Spleen (tissue), 11 donors: ENCODE data around the gene GTSF1L. TPM values are rescaled to one million over a fixed set of nuclear protein-coding genes. Genes with fewer than 3 reads are reported as not detected.

Experiments used
- DNase-seq: peaks from one replicate; pipeline ENCODE4 v3.0.0-alpha.2; 2020
- H3K27ac ChIP-seq, 8 donors: fragments of 200-600 bp; sonication (generic) in 7 of 8; 1 replicate in 4 of 8; 2 replicates in 4 of 8; pipeline versions ENCODE4 v1.5.0 to v1.8.0; 2016 to 2021; ENCODE audit warnings: inconsistent platforms in 4 of 8, mild to moderate bottlenecking in 4 of 8, moderate library complexity in 1 of 8
- H3K27me3 ChIP-seq, 7 donors: fragments of 200-600 bp; sonication (generic) in 6 of 7; replicated peaks in 1 of 7; 1 replicate in 4 of 7; 2 replicates in 3 of 7; pipeline versions ENCODE4 v1.5.0 to v1.8.0; 2016 to 2021; ENCODE audit warnings: inconsistent platforms in 3 of 7, mild to moderate bottlenecking in 1 of 7
- H3K36me3 ChIP-seq, 6 donors: fragments of 200-600 bp; sonication (generic) in 5 of 6; 1 replicate in 4 of 6; 2 replicates in 2 of 6; pipeline versions ENCODE4 v1.5.0 to v1.8.0; 2016 to 2021; ENCODE audit warnings: inconsistent platforms in 2 of 6
- H3K4me1 ChIP-seq, 6 donors: fragments of 200-600 bp; sonication (generic) in 5 of 6; 1 replicate in 3 of 6; 2 replicates in 3 of 6; pipeline versions ENCODE4 v1.5.0 to v1.8.0; 2016 to 2021; ENCODE audit warnings: inconsistent platforms in 3 of 6
- H3K4me3 ChIP-seq, 8 donors: fragments of 200-600 bp; sonication (generic) in 7 of 8; 1 replicate in 4 of 8; 2 replicates in 4 of 8; pipeline versions ENCODE4 v1.5.0 to v1.8.0; 2016 to 2021; ENCODE audit warnings: inconsistent platforms in 4 of 8, mild to moderate bottlenecking in 4 of 8, moderate library complexity in 2 of 8
- H3K9me3 ChIP-seq, 8 donors: fragments of 200-600 bp; sonication (generic) in 7 of 8; 1 replicate in 4 of 8; 2 replicates in 4 of 8; pipeline versions ENCODE4 v1.5.0 to v1.8.0; 2016 to 2021; ENCODE audit warnings: inconsistent platforms in 4 of 8
- CTCF ChIP-seq, 11 experiments: fragments of 200-600 bp in 7 of 11; fragments of 450-650 bp in 4 of 11; sonication (generic) in 4 of 11; IDR thresholded peaks in 8 of 11; conservative IDR thresholded peaks in 3 of 11; 1 replicate in 7 of 11; 2 replicates in 4 of 11; pipeline versions ENCODE4 v1.4.0 to v1.8.0; 2016 to 2021; ENCODE audit warnings: antibody characterized with exemption in 11 of 11, inconsistent platforms in 4 of 11, mild to moderate bottlenecking in 1 of 11
- POLR2A ChIP-seq, 3 donors: fragments of 450-650 bp; IDR thresholded peaks; one replicate each; pipeline ENCODE4 v1.5.1; 2017; ENCODE audit warnings: antibody characterized with exemption in 3 of 3, mild to moderate bottlenecking in 1 of 3
- POLR2AphosphoS5 ChIP-seq, 3 donors: sonication (generic); formaldehyde crosslinking; IDR thresholded peaks; one replicate each; pipeline ENCODE4 v1.5.1; 2017; ENCODE audit warnings: antibody characterized with exemption in 3 of 3
- WGBS, 5 donors: extraction: QIAGEN DNeasy Blood & Tissue Kit in 3 of 5; methylation state at CpG; one replicate each; pipeline versions ENCODE4 v1.1.5 to v1.1.7; 2013 to 2018; 5-methylcytosine and 5-hydroxymethylcytosine counted together
- intact Hi-C: fragments of 100-400 bp; cut with DNase I; formaldehyde crosslinking; loops from one replicate; pipeline ENCODE4 v1.15.0; 2023; ENCODE audit warnings: low total_unique reads
- polyA plus RNA-seq, 3 donors: library from polyadenylated mRNA; stranded (reverse); fragments of 200-250 nt; gene quantifications; one replicate each; pipeline ENCODE4 v1.2.1, GENCODE V29; 2013
- total RNA-seq, 7 donors: library from RNA; depleted of rRNA in 3 of 7; stranded (reverse); fragments of >200 nt in 3 of 7; fragmentation: NEBNext Ultra II Directional in 4 of 7; extraction: Animal tissue kit (Norgen Biotek cat#: 25700) in 4 of 7; gene quantifications; one replicate each; pipeline versions ENCODE4 v1.1.0 to v1.2.1, GENCODE V29; 2016 to 2021
- donor health status: healthy with polysubstance abuse.
- donor health status: DM: no; HTN: no; CAD: no; lungs with moderate emphysema.
- donor health status: DM: no; HTN: no; CAD: no.
- donor health status: Bipolar disorder and iron deficiency.
- donor health status: healthy.
- donor health status: DM: no; HTN: no; CAD: no.
- donor health status: DM: yes; HTN: yes; CAD: no.

Gene GTSF1L
- total and polyA plus RNA-seq, 10 donors, result 0.40 to 3.0 (median 0.90) TPM; not detected in 5

- Histone ChIP-seq H3K27me3 (no peaks in the 10 kb centered on the region), H3K4me3 (peak overlapping the region in 2 of 8 donors; percentile 4 to 43), H3K4me1 (peaks cover 0 to 40% (median 4%) of the 10 kb centered on the region in 6 donors), H3K27ac (peak overlapping the region; percentile 51 to 91 (median 79)), H3K9me3 (no peaks in the 10 kb centered on the region), H3K36me3 (peaks cover 0 to 21% (median 0%) of the 10 kb centered on the region in 6 donors)
- DNase-seq, result no peak
- WGBS, 5 donors, result 79 to 88% (median 81%) methylated on average over 7 of the region's 7 CpGs
- TF ChIP-seq POLR2AphosphoS5 (IDR thresholded peaks at IDR 0.05), result no peak
- no peak for TF ChIP-seq CTCF (IDR thresholded peaks at IDR 0.05 in 8 of 11, conservative IDR thresholded peaks at IDR 0.05 in 3 of 11)
- intact Hi-C loops, result no loop called here
These were observed 45.8 kb downstream of the GTSF1L start for GRCh38 chr20:43680981-43681380.

- TF ChIP-seq POLR2A (IDR thresholded peaks at IDR 0.05) (no peak), POLR2AphosphoS5 (IDR thresholded peaks at IDR 0.05) (no peak), CTCF (IDR thresholded peaks at IDR 0.05 in 8 of 11, conservative IDR thresholded peaks at IDR 0.05 in 3 of 11) (no peak)
- WGBS, 5 donors, result 94 to 97% (median 96%) methylated on average over 5 of the region's 5 CpGs
- Histone ChIP-seq H3K9me3 (no peaks in the 10 kb centered on the region), H3K36me3 (peaks cover 0 to 23% (median 0%) of the 10 kb centered on the region in 6 donors), H3K27ac (no peak overlapping the region), H3K4me3 (no peak overlapping the region), H3K27me3 (no peaks in the 10 kb centered on the region), H3K4me1 (peaks cover 0 to 24% (median 0%) of the 10 kb centered on the region in 6 donors)
- no peak for DNase-seq
- intact Hi-C loops, result no loop called here
These were observed 50.4 kb downstream of the GTSF1L start for GRCh38 chr20:43676368-43676767.

Other genes with a start within 250 kb of the GTSF1L start
- gene L3MBTL1, start 219.3 kb downstream of the GTSF1L start, total RNA-seq, result 10 to 100 TPM; 12.1 to 19.1 (median 15.2) TPM
- 1 to 10 TPM; 3.1 to 6.8 (median 5.5) TPM for gene L3MBTL1, start 219.3 kb downstream of the GTSF1L start, polyA plus RNA-seq
- 1 to 10 TPM in 5 of 7 donors, under 1 TPM in 2; 0.50 to 3.1 (median 1.2) TPM for gene SGK2, start 168.0 kb downstream of the GTSF1L start, total RNA-seq
- gene SGK2, start 168.0 kb downstream of the GTSF1L start, polyA plus RNA-seq, result under 1 TPM; 0.54 to 0.65 (median 0.55) TPM
- 10 to 100 TPM; 15.4 to 26.4 (median 23.3) TPM for gene IFT52, start 136.1 kb downstream of the GTSF1L start, total RNA-seq
- gene IFT52, start 136.1 kb downstream of the GTSF1L start, polyA plus RNA-seq, result 10 to 100 TPM; 14.4 to 16.4 (median 15.9) TPM
- 10 to 100 TPM in 5 of 7 donors, 1 to 10 TPM in 2; 8.2 to 55.2 (median 25.3) TPM for gene MYBL2, start 59.9 kb downstream of the GTSF1L start, total RNA-seq
- 10 to 100 TPM; 17.8 to 60.0 (median 31.5) TPM for gene MYBL2, start 59.9 kb downstream of the GTSF1L start, polyA plus RNA-seq
- gene TOX2, start 187.8 kb upstream of the GTSF1L start, total RNA-seq, result 1 to 10 TPM; 1.1 to 6.4 (median 5.3) TPM
- gene TOX2, start 187.8 kb upstream of the GTSF1L start, polyA plus RNA-seq, result 1 to 10 TPM; 3.4 to 4.9 (median 3.5) TPM